Measurements from ENCODE around the gene RTP3.

DNA sequence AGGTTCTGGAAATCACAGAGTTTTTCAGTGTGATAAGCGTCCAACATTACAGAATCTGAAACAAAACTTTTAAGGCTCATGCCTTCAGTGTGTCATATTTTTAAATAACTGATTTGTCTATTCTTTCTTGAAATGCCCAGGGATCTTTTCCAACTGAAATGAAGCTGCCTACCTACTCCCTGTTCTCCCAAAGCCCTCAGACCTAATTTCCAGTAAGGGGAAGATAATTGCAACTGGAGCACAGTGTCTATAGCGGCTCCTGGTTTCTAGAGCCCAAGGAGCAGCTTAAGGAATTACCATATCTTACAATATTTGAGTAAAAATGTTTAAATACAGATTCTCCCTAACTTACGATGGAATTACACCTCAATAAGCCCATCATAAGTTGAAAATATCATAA, 35.3 kb downstream of the RTP3 start:
- TF ChIP-seq, protein P1, sequence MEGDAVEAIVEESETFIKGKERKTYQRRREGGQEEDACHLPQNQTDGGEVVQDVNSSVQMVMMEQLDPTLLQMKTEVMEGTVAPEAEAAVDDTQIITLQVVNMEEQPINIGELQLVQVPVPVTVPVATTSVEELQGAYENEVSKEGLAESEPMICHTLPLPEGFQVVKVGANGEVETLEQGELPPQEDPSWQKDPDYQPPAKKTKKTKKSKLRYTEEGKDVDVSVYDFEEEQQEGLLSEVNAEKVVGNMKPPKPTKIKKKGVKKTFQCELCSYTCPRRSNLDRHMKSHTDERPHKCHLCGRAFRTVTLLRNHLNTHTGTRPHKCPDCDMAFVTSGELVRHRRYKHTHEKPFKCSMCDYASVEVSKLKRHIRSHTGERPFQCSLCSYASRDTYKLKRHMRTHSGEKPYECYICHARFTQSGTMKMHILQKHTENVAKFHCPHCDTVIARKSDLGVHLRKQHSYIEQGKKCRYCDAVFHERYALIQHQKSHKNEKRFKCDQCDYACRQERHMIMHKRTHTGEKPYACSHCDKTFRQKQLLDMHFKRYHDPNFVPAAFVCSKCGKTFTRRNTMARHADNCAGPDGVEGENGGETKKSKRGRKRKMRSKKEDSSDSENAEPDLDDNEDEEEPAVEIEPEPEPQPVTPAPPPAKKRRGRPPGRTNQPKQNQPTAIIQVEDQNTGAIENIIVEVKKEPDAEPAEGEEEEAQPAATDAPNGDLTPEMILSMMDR (conservative IDR thresholded peaks at IDR 0.05): no peak
- TF ChIP-seq ZFX (IDR thresholded peaks at IDR 0.05): no peak

Data from C4-2B (cell line).